ENCODE data around the gene CORO1C.
"Not testable (repeated sequence)": the region's sequence is repeated elsewhere in the genome, so short reads cannot be mapped to it uniquely, and the experiment has no call there.

The CORO1C gene

GRCh38 chr12:108752387-108752786 lies 21.1 kb upstream of the CORO1C start:
- no peak for DNase-seq

- DNase-seq = no peak
Observed at GRCh38 chr12:108751821-108752220, 20.5 kb upstream of the CORO1C start.

DNA sequence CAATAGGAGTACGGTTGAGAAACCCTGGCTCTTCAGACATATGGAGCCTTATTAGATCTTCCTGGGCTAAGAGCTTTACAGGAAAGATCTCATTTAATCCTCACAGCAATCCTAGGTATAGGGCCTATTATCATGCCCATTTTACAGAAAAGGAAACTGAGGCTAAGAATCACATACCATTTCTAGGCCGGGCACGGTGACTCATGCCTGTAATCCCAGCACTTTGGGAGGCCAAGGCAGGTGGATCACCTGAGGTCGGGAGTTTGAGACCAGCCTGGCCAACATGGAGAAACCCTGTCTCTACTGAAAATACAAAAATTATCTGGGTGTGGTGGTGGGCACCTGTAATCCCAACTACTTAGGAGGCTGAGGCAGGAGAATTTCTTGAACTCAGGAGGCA lies 19.7 kb upstream of the CORO1C start:
- DNase-seq = not testable (repeated sequence)

- DNase-seq = no peak
Observed at GRCh38 chr12:108750526-108750925, 19.2 kb upstream of the CORO1C start.

DNA sequence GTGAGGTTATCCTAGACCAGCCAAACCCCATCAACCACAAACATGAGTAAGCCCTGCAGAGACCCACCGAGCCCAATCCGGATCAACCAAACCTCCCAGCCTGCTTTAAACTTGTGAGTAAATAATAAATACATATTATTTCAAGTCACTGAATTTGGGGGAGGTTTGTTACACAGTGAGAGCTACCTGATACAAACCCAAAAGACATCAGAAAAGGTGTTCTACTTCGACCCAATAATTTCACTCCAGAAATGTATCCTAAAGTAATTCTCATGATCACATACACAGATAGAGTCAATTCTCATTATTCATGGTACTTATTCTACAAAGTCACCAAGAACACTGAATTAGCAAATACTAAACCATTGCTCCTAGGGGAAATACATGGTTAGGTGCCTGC lies 16.2 kb upstream of the CORO1C start:
- DNase-seq = no peak

GRCh38 chr12:108745641-108746040 lies 14.3 kb upstream of the CORO1C start:
- no peak for DNase-seq

GRCh38 chr12:108744021-108744897 lies 12.9 kb upstream of the CORO1C start:
- peak; percentile 75 for DNase-seq

DNA sequence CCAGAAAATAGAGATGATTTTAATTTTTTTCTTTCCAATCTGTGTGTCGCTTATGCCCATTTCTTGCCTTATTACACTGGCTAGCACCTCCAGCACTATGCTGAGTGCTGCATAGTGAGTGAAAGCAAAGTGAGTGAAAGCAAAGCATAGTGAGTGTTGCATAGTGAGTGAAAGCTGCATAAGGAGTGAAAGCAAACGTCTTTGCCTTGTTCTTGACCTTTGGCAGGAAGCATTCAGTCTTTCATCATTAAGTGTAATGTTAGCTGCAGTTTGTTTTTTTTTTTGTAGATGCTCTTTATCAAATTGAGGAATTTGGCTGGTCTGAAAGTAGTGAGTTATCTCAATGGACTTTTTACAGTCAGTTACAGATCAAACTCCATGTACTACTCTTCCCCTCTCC lies 6.9 kb upstream of the CORO1C start:
- DNase-seq = no peak

- DNase-seq = no peak
Observed at GRCh38 chr12:108735855-108736254, 4.5 kb upstream of the CORO1C start.

DNA sequence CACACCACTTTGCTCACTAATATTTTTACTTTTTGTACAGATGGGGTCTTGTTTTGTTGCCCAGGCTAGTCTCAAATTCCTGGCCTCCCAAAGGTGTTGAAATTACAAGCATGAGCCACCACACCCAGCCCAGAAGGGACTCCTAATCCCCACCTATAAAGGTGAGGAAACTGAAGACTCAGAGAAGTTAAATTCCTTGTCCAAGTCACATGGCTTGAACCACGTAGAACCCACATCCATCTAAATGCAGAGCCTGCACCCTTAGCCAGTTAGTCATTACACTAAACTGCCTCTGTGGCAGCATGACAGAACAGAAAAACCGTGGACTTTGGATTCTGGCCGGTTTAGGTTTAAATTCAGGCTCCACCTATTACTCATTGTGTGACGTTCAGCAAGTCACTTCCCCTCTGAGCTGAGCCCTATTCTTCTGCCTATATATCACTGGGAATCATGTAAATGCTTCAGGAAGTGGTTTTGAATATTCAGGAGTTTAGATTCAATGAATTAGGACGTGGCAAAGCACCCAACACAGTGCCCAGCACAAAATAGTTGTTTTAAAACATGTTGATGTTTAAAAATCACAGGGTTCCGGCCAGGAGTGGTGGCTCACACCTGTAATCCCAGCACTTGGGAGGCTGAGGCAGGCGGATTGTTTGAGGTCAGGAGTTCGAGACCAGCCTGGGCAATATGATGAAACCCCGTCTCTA lies 3.0 kb upstream of the CORO1C start:
- peak; percentile 79 for DNase-seq

DNA sequence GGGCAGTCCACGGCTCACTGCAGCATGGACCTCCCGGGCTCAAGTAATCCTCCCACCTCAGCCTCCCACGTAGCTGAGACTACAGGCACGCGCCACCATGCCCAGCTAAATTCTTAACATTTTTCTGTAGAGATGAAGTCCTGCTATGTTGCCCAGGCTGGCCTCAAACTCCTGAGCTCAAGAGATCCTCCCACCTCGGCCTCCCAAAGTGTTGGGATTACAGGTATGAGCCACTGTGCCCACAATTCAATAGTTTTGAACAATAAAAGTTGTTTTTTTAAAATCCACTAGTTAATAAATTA lies 1.9 kb upstream of the CORO1C start:
- not testable (repeated sequence) for DNase-seq

DNA sequence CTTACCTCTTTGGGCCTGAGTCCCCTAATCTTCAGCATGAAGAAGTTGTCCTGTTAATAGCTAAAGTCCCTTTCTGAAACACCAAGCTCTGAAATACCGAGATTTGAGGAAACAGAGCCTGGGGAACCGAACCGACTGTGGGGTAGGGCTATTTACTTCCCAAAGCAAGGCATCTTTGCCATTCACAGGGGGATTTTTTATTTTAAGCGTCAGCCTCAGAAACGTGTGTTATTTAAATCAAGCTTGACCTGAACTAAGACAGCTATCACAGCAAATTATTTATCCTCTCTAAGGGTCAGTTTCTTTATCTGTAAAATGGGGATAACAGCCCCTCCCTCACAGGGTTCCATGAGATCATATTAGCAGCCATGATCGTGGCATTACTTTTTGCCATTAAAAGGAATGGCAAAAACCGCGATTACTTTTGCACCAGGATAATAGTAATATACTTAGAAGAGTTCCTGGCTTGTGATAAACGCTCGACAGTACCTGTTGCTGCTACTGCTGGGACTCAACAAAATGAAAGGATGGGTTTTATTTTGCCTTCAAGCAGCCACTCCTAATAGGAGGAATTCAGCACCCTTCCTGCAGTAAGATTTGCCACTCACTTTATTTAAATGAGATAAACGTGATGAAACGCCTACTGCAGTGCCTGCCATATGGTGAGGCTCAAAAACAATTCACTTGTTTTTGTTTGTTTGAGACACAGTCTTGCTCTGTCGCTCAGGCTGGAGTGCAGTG lies 1.3 kb upstream of the CORO1C start:
- peak; percentile 23 for DNase-seq

DNA sequence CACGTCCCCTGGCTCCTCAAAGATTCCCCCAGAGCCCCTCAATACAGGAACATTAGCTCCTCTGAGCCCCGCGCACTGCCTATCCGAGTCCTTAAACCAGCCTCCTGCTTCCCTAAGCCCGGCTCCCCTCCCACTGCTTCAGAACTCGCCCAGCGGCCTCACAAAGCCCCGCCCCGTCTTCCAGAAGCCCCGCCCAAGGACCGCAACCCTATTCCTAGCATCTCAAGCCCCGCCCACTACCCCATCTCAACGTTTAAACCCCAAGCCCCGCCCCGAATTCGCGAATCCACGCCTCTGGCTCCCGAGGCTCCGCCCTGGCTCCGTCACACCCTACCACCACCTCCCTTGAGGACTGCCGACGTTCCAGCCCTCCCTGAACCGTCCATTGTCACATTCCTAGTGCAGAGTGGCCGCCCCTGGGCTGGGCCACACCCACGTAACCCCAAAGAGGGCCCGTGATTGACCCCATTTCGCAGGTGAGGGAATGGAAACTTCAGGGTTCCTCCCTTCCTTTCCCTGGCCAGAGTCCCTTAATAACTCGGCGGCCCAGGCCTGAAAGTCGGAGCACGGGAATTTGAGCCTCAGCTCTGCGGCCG lies 646 bp upstream of the CORO1C start:
- DNase-seq = peak; percentile 99

GRCh38 chr12:108730365-108731104 lies 783 bp downstream of the CORO1C start:
- DNase-seq = peak; percentile 85

- peak; percentile 85 for DNase-seq
Observed at GRCh38 chr12:108729612-108730364, 1.5 kb downstream of the CORO1C start.

- no peak for DNase-seq
Observed at GRCh38 chr12:108728820-108729611, 2.3 kb downstream of the CORO1C start.

GRCh38 chr12:108727868-108728735 lies 3.2 kb downstream of the CORO1C start:
- peak; percentile 25 for DNase-seq

DNA sequence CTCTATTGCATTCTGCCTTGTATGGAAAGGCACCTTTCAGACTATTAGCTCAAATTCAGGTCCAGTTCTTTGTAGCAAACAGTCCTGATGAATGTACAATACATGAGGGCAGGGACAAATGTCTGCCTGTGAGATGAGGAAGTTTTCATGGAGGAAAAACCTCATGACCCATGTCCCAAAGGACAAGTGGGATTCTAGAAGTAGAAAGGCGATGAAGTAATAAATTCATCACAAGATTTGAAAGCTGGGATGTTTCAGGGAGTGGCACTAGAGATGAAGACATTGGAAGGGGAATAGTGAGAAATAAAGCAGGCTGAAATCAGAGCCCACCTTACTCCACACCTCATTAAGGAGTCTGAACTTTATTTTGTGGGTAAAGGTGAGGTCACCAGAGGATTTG lies 4.2 kb downstream of the CORO1C start:
- DNase-seq = no peak

DNA sequence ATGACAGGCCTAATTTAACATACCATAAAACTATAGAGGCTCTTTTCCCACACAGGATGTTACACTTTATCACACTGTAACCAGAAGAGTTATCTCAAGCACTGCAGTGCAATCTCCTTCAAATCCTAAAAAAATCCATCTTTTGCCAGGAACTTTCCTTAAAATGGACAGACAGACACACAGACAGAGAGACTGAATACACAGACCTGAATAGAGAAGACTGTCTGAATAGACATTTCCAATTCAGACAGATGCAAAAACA lies 6.5 kb downstream of the CORO1C start:
- no peak for DNase-seq
